Upper lobe of left lung (tissue), 6 donors: ENCODE results near the gene CUX1. TPM values are rescaled to one million over a fixed set of nuclear protein-coding genes. Genes with fewer than 3 reads are reported as not detected.
A peak's percentile ranks its signal among the peaks of the same experiment; 100 is the strongest.

Source experiments
- ATAC-seq, 2 donors: fragments of 200-7000 bp; cut with Tn5 transposase; one replicate each; pipeline ENCODE4 v1.9.1; 2022; ENCODE audit warnings: mild to moderate bottlenecking in 2 of 2, moderate library complexity in 2 of 2; ENCODE audit not compliant: low FRiP score in 2 of 2
- DNase-seq, 2 donors: peaks; one replicate each; pipeline ENCODE4 v3.0.0-alpha.2; 2019 to 2020
- H3K27ac ChIP-seq, 4 donors: fragments of 200-600 bp; sonication (generic); one replicate each; pipeline ENCODE4 v1.5.1; 2016 to 2019
- H3K27me3 ChIP-seq, 4 donors: fragments of 200-600 bp; sonication (generic); one replicate each; pipeline ENCODE4 v1.5.1; 2017 to 2019
- H3K36me3 ChIP-seq, 4 donors: fragments of 200-600 bp; sonication (generic); one replicate each; pipeline ENCODE4 v1.5.1; 2016 to 2019
- H3K4me1 ChIP-seq, 4 donors: fragments of 200-600 bp; sonication (generic); one replicate each; pipeline ENCODE4 v1.5.1; 2018 to 2019
- H3K4me3 ChIP-seq, 4 donors: fragments of 200-600 bp; sonication (generic); one replicate each; pipeline ENCODE4 v1.5.1; 2017 to 2019; ENCODE audit warnings: mild to moderate bottlenecking in 2 of 4, moderate library complexity in 1 of 4
- H3K9me3 ChIP-seq, 4 donors: fragments of 200-600 bp; sonication (generic); one replicate each; pipeline ENCODE4 v1.5.1; 2018 to 2019
- CTCF ChIP-seq, 6 experiments: fragments of 450-650 bp in 4 of 6; fragments of 200-600 bp in 2 of 6; sonication (generic) in 2 of 6; IDR thresholded peaks; one replicate each; pipeline ENCODE4 v1.5.1; 2016 to 2019; ENCODE audit warnings: antibody characterized with exemption in 6 of 6
- EP300 ChIP-seq, 4 donors: sonication (generic); formaldehyde crosslinking; IDR thresholded peaks; one replicate each; pipeline ENCODE4 v1.5.1; 2017; ENCODE audit warnings: antibody characterized with exemption in 4 of 4, control low read depth in 2 of 4
- POLR2A ChIP-seq, 4 donors: fragments of 450-650 bp; IDR thresholded peaks; one replicate each; pipeline ENCODE4 v1.5.1; 2016 to 2017; ENCODE audit warnings: antibody characterized with exemption in 4 of 4, mild to moderate bottlenecking in 2 of 4
- POLR2AphosphoS5 ChIP-seq, 2 donors: sonication (generic); formaldehyde crosslinking; IDR thresholded peaks; one replicate each; pipeline ENCODE4 v1.5.1; 2017; ENCODE audit warnings: antibody characterized with exemption in 2 of 2
- WGBS, 2 donors: methylation state at CpG; one replicate each; pipeline ENCODE4 v1.1.5; 2017 to 2018; 5-methylcytosine and 5-hydroxymethylcytosine counted together
- total RNA-seq, 6 donors: library from RNA; depleted of rRNA in 4 of 6; stranded (reverse); fragments of >200 nt in 4 of 6; gene quantifications; one replicate each; pipeline versions ENCODE4 v1.1.0 to v1.2.1, GENCODE V29; 2016 to 2021
- donor health status: DM: no; HTN: no; CAD: no; lungs with moderate emphysema.
- donor health status: DM: no; HTN: yes; CAD: no; lungs with severe emphysema.

Gene CUX1
- total RNA-seq, 6 donors from 2014 or later, result 106 to 188 (median 115) TPM

- no peak for ATAC-seq
- H3K9me3 ChIP-seq, result no peaks in the 10 kb centered on the region
- H3K4me3 ChIP-seq, result peak overlapping the region in 3 of 4 donors; percentile 31 to 48 (median 47)
- peaks cover 40 to 59% (median 47%) of the 10 kb centered on the region in 4 donors for H3K4me1 ChIP-seq
- H3K27me3 ChIP-seq, result no peaks in the 10 kb centered on the region
- no peak for DNase-seq
- 52 to 66% methylated on average over 11 of the region's 11 CpGs for WGBS, 2 donors
- H3K27ac ChIP-seq, result peak overlapping the region; percentile 90 to 93 (median 90)
- TF ChIP-seq EP300 (IDR thresholded peaks at IDR 0.05), result no peak
- TF ChIP-seq POLR2A (IDR thresholded peaks at IDR 0.05), result no peak
- no peak for TF ChIP-seq CTCF (IDR thresholded peaks at IDR 0.05)
- TF ChIP-seq POLR2AphosphoS5 (IDR thresholded peaks at IDR 0.05), result no peak
- H3K36me3 ChIP-seq, result no peaks in the 10 kb centered on the region
These were observed 40.0 kb downstream of the CUX1 start for GRCh38 chr7:101857358-101857811.

- ATAC-seq (no peak), DNase-seq (peak in 1 of 2 donors; percentile 39)
- Histone ChIP-seq H3K36me3 (no peaks in the 10 kb centered on the region), H3K27ac (peak overlapping the region; percentile 63 to 93 (median 90)), H3K4me3 (no peak overlapping the region), H3K27me3 (no peaks in the 10 kb centered on the region), H3K9me3 (no peaks in the 10 kb centered on the region), H3K4me1 (peaks cover 40 to 59% (median 47%) of the 10 kb centered on the region in 4 donors)
- 78 to 82% methylated on average over 20 of the region's 20 CpGs for WGBS, 2 donors
- TF ChIP-seq POLR2A (IDR thresholded peaks at IDR 0.05) (no peak), POLR2AphosphoS5 (IDR thresholded peaks at IDR 0.05) (no peak)
These were observed 41.3 kb downstream of the CUX1 start for GRCh38 chr7:101858437-101859385.

DNA sequence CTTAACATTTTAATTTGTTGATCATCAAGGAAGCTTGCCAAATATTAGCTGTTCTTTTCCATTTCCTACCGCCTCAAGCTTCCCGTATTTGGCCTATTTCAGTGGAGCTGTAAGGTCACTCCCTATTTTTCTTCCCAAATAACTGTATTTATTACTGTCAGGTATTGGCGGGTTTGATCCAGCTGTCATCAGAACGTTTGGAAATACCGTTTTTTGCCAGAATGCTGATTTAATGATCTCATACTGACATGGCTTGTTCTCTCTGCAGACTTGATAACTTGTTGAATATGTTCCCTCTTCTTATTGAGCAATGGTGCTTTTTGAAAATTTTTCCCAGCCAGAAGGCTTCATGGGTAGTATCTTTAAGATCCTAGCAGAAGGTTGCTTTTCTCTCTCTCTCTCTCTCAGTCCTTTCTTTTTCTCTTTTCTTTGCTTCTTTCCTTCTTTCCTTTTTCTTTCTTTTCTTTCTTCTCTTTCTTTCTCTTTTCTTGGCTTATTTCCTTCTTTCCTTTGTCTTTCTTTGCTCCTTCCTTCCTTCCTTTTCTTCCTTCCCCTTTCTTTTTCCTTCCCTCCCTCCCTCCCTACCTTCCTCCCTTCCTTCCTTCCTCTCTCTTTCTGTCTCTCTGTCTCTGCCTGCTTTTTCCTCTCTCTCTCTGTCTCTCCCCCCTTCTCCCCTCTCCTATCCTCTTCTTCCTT is 42.1 kb downstream of the CUX1 start:
- H3K36me3 ChIP-seq, result no peaks in the 10 kb centered on the region
- TF ChIP-seq EP300 (IDR thresholded peaks at IDR 0.05) (peak in 1 of 4 donors; percentile 1), POLR2A (IDR thresholded peaks at IDR 0.05) (no peak), POLR2AphosphoS5 (IDR thresholded peaks at IDR 0.05) (peak in 1 of 2 donors; percentile 17)
- WGBS, 2 donors, result 35 to 42% methylated on average over 5 of the region's 5 CpGs
- DNase-seq (no peak), ATAC-seq (peak in 1 of 2 donors; percentile 38)
- peak overlapping the region; percentile 63 to 93 (median 90) for H3K27ac ChIP-seq
- H3K9me3 ChIP-seq, result no peaks in the 10 kb centered on the region
- H3K4me1 ChIP-seq, result peaks cover 40 to 58% (median 47%) of the 10 kb centered on the region in 4 donors
- no peaks in the 10 kb centered on the region for H3K27me3 ChIP-seq
- no peak overlapping the region for H3K4me3 ChIP-seq

DNA sequence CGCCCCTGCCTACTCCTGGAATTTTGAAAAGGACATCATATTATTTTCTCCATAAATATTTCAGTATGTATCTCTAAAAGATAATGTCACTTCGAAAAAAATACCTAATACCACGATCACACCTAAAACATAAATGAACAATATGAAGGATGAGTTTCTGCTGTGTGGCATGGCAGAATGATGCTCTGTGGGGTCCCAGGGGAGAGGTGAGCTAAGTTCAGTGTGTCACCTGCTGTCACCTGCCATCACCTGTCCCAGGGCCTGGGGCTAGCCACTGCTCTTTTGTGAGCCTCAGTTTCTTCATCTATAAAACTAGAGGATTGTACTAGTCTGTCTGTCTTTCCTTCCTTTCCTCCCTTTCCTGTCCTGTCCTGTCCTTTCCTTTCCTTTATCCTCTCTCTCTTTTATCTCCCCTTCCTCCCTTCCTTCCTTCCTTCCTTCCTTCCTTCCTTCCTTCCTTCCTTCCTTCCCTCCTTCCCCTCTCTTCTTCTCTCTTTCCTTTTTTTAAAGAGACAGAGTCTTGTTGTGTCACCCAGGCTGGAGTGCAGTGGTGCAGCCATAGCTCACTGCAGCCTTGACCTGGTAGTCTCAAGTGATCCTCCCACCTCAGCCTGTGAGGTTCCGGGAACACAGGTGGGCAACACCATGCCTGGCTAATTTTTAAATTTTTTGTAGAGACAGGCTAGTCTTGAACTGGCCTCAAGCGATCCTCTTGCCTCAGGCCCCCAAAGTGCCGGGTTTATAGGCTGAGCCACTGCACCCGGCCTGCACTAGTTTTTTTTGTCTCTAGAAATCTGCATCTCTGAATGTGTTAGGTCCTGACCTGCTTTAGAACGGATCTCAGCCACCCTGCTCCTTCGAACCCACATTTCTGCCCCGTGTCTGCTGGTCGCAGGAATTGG is 43.1 kb downstream of the CUX1 start:
- 87 to 88% methylated on average over 11 of the region's 11 CpGs for WGBS, 2 donors
- TF ChIP-seq POLR2A (IDR thresholded peaks at IDR 0.05), result no peak
- no peak for TF ChIP-seq POLR2AphosphoS5 (IDR thresholded peaks at IDR 0.05)
- TF ChIP-seq CTCF (IDR thresholded peaks at IDR 0.05), result no peak
- Histone ChIP-seq H3K27me3 (no peaks in the 10 kb centered on the region), H3K36me3 (no peaks in the 10 kb centered on the region), H3K4me3 (no peak overlapping the region), H3K27ac (peak overlapping the region; percentile 53 to 93 (median 76)), H3K9me3 (no peaks in the 10 kb centered on the region), H3K4me1 (peaks cover 36 to 48% (median 45%) of the 10 kb centered on the region in 4 donors)
- ATAC-seq (no peak), DNase-seq (no peak)

DNA sequence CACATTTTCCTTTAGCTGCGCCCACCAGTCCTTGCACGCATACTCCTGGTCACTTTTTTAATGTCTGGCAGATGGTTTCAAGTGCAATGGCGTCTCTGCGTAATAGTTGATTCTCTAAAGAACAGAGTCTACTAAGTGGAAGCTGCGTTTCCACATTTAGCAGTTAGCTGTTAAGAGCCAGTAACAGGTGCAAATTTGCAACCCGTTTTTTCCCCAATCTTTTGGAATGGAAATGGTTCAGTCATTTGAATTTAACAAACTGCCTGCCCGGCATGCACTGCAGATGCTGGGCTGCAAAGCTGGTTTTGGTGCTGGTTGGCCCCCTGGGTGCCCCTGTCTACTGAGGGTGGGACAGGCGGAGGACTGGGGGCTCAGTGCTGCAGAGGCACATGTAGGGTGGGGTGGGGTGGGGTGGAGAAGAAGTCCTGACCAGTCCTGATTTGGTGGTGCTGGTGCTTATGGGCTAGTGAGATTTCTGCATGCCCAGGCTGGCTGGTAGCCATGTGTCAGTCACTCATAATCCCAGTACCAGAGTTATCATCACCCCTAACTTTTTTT is 43.9 kb downstream of the CUX1 start:
- Histone ChIP-seq H3K27me3 (no peaks in the 10 kb centered on the region), H3K36me3 (no peaks in the 10 kb centered on the region), H3K27ac (peak overlapping the region in 2 of 4 donors; percentile 90 to 93), H3K4me1 (peaks cover 28 to 41% (median 37%) of the 10 kb centered on the region in 4 donors), H3K9me3 (no peaks in the 10 kb centered on the region), H3K4me3 (no peak overlapping the region)
- ATAC-seq (no peak), DNase-seq (no peak)
- TF ChIP-seq POLR2A (IDR thresholded peaks at IDR 0.05), result no peak
- no peak for TF ChIP-seq EP300 (IDR thresholded peaks at IDR 0.05)
- no peak for TF ChIP-seq POLR2AphosphoS5 (IDR thresholded peaks at IDR 0.05)
- TF ChIP-seq CTCF (IDR thresholded peaks at IDR 0.05), result no peak
- WGBS, 2 donors, result 81 to 91% methylated on average over 8 of the region's 8 CpGs
